HFF-Myc (cell line): ENCODE results near the gene SPTB.

ENCODE experiments used
- DNase-seq: peaks from one replicate; pipeline ENCODE4 v3.0.0-alpha.2; 2011; ENCODE audit warnings: low read depth; ENCODE audit errors: extremely low read depth
- H3K4me3 ChIP-seq: replicated peaks from 2 replicates; pipeline ENCODE4 v1.5.1; 2011; ENCODE audit warnings: low read depth, mild to moderate bottlenecking, control low read depth, low read length
- TF ChIP-seq, protein P1 (sequence below): IDR thresholded peaks from 2 replicates; pipeline ENCODE4 v1.5.1; 2012; ENCODE audit warnings: mild to moderate bottlenecking, low read depth, low read length, control low read depth; ENCODE audit errors: missing control alignments

Gene SPTB

DNA sequence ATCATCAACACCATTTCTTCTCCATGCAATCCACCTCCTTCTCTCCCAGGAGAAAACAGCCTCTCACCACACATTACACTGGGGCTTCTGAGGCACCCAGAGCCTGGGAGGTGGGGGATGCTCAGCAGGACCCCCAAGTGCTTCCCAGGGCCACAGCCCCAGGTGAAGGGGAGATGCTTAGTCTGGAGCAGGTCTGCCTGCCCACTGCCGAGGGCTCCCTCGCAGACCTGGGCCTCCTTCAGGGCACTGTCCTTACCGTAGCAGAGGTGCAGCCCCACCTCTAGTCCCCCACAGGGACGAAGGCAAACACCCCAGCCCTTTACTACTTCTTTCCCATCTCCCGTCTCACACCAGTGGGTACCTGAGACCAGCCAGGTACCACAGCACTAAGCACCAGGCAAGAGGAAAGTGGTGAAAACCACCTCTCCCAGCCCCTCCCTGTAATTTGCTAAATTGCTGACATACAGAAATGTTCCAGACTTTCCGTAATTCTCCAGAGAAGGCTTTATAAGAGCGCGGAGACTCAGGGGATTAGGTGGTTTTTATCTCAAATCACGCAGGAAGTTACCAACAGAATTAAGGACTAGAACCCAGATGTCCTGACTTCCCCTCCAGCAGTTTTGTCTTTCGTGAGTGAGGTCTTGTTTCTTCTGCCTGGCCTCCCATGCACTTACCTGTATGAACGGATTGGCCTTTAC lies 116.5 kb downstream of the SPTB start:
- no peak for DNase-seq
- no peak overlapping the region for H3K4me3 ChIP-seq
- TF ChIP-seq, protein P1, sequence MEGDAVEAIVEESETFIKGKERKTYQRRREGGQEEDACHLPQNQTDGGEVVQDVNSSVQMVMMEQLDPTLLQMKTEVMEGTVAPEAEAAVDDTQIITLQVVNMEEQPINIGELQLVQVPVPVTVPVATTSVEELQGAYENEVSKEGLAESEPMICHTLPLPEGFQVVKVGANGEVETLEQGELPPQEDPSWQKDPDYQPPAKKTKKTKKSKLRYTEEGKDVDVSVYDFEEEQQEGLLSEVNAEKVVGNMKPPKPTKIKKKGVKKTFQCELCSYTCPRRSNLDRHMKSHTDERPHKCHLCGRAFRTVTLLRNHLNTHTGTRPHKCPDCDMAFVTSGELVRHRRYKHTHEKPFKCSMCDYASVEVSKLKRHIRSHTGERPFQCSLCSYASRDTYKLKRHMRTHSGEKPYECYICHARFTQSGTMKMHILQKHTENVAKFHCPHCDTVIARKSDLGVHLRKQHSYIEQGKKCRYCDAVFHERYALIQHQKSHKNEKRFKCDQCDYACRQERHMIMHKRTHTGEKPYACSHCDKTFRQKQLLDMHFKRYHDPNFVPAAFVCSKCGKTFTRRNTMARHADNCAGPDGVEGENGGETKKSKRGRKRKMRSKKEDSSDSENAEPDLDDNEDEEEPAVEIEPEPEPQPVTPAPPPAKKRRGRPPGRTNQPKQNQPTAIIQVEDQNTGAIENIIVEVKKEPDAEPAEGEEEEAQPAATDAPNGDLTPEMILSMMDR: no peak

DNA sequence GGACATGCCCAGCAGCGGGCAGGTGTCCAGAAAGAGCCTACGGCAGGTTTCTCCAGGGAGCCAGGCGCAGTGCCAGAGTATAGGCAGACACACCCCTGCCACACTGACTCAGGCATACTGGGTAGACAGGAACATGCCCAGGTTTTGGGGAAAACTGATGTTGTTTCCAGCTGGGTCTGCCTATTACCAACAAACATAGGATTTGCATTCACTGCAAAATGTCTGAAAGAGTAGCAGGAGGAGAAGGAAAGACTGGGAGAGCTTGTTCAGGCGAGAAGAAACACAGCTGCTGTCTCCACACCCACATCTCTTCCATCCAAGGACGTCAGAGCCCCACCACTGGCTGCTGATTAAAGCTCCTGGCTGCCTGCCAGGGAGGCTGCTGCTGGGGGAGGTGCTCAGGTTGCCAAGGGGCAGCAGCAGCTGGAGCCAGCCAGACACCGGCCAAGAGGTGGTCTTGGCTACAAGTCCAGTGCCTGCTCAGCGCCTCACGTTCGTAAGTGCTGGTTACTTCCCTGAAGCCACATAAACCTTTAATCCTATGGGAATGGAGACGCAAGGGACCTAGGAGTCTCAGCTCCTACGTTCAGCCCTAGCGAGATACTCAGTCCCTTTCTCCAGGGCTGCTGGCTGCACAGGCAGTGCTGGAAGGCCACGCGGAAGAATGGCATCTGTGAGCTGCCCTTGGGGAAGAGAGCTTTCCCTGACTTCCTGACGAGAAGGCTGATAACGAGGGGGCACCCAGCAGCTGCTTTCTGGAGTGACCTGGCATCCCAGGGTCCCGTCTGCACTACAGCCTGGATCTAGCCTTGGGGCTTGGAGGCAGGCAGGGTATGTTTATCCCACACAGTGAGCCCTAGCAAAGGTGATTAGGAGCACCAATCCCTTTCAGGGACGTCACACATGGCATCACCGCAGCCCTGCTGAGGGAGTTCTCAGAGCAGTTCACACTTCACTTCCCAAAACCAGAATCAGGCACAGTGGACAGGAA lies 117.4 kb downstream of the SPTB start:
- TF ChIP-seq, protein P1: no peak
- peak; percentile 77 for DNase-seq
- no peak overlapping the region for H3K4me3 ChIP-seq

- TF ChIP-seq, protein P1: no peak
- no peak for DNase-seq
- H3K4me3 ChIP-seq: no peak overlapping the region
Observed at GRCh38 chr14:64761441-64762043, 118.2 kb downstream of the SPTB start.

DNA sequence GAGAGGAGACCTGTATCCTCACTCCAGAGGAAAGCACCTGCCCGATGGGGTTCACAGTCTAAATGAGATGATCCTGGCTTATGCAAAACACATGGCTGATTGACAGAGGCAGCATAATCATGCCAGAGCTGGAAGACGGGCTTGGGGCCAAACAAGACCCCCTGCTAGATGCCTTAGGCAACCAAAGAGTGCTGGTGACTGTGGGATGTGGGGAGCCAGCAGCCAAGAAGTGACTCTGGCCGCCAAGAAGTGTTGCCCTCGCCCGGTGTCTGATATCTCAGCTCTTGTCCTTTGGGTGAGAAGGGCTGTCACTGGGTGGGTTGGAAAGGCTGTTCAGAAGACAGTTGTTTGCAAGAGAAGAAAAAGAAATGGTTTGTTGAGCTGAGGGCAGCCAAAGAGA lies 118.8 kb downstream of the SPTB start:
- no peak for DNase-seq
- TF ChIP-seq, protein P1: no peak
- H3K4me3 ChIP-seq: no peak overlapping the region

GRCh38 chr14:64760146-64760755 lies 119.5 kb downstream of the SPTB start:
- DNase-seq: no peak
- TF ChIP-seq, protein P1: peak; percentile 84

DNA sequence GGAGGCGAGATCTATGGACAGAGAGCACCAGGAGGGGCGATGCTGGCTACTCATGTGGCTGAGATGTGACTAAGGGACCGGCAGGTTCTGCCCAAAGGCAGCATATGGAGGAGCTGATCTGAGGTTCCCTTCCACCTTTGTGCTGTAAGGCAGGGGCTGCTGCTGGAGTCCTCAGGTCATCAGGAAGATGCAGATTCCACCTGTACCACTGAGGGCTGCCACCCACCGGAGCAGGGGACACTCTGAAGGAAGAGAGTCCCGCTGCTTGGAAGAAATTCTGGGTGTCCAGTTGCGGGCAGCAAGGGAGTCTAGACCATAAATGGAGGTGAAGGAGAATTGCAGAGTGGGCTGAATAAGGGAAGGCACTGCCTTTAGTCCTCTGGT lies 120.2 kb downstream of the SPTB start:
- TF ChIP-seq, protein P1: no peak
- no peak overlapping the region for H3K4me3 ChIP-seq
- DNase-seq: no peak

More at GRCh38 chr14:64760146-64760755, 119.5 kb downstream of the SPTB start:
- H3K4me3 ChIP-seq: no peak overlapping the region
